Measurements from ENCODE around the gene ASIP.

Gene ASIP

GRCh38 chr20:34312544-34313217 lies 71.5 kb downstream of the ASIP start:
- peak; percentile 77 for DNase-seq (ENCODE audit: low read depth)

- DNase-seq (ENCODE audit: low read depth): no peak
These were observed 74.0 kb downstream of the ASIP start for GRCh38 chr20:34315236-34315635.

- DNase-seq (ENCODE audit: low read depth): peak; percentile 13
These were observed 75.1 kb downstream of the ASIP start for GRCh38 chr20:34316196-34316814.
